ENCODE results near the gene DNAJC15. TPM values are rescaled to one million over a fixed set of nuclear protein-coding genes. Genes with fewer than 3 reads are reported as not detected.

The DNAJC15 gene
- total RNA-seq, 1 experiment from 2014 or later: 10.8 TPM

DNA sequence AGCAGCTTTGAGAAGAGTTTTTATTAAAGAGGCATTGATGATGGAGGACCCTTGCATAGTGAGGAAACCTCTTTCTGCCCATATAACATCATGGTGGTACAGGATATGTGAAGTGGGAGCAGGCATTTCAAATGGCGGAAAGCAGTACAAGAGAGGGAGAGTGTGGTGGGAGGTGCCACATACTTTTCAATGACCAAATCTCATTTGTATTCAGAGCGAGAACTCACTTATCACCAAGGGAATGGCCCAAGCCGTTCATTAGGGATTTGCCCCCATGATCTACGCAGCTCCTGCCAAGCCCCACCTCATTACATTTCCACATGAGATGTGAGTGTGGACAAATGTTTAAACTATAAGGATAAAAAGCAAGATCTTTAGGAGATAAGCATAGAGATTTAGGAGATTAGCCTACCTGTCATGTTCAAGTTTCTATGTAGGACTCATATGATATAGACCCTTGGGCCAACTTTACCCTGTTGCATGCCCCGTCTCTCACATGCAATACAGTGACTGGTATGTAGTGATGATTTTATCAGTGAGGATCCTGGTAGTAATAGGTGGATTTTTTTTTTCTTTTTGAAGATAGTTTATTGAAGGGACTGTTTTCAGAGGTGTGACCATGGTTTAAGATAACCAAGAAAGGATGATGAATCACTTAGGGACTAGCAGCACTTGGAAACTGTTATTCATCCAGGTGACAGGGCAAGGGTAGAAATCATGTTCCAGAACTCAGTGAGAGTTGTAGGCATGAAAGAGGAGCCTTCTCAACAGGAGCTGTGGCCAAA is 38.3 kb downstream of the DNAJC15 start:
- no peaks in the 10 kb centered on the region for H4K20me1 ChIP-seq (ENCODE audit: insufficient read depth)
- CTCF ChIA-PET: no interaction called here
- TF ChIP-seq FOSL1 (IDR thresholded peaks at IDR 0.05; ENCODE audit: low read depth) (peak; percentile 54), EGR1 (IDR thresholded peaks at IDR 0.05; ENCODE audit: low read depth) (no peak), RAD21 (IDR thresholded peaks at IDR 0.05; ENCODE audit: low read depth) (no peak), YY1 (IDR thresholded peaks at IDR 0.05; ENCODE audit: extremely low read depth, insufficient replicate concordance, low read depth, low read length) (no peak), REST (IDR thresholded peaks at IDR 0.05; ENCODE audit: low read depth) (no peak), ATF3 (IDR thresholded peaks at IDR 0.05) (no peak), ZFX (IDR thresholded peaks at IDR 0.05) (no peak), TCF7L2 (IDR thresholded peaks at IDR 0.05; ENCODE audit: borderline replicate concordance, extremely low read depth, insufficient read depth, insufficient read length) (no peak), JUND (IDR thresholded peaks at IDR 0.05) (peak; percentile 60), SRF (IDR thresholded peaks at IDR 0.05; ENCODE audit: low read depth) (no peak), SP1 (IDR thresholded peaks at IDR 0.05; ENCODE audit: low read depth) (peak; percentile 47; the same call in 1 of the 2 replicates), CBX3 (IDR thresholded peaks at IDR 0.05; ENCODE audit: low read depth) (no peak), ELF1 (IDR thresholded peaks at IDR 0.05; ENCODE audit: borderline replicate concordance, low read depth) (no peak)
- H3K9me2 ChIP-seq (ENCODE audit: insufficient read depth): no peaks in the 10 kb centered on the region
- H3K79me2 ChIP-seq (ENCODE audit: insufficient read depth, low read length): peaks cover 8% of the 10 kb centered on the region
- no peaks in the 10 kb centered on the region for H3K27me3 ChIP-seq (ENCODE audit: insufficient read depth, low read length)
- no TSS peak for BruUV-seq (replicated peaks)
- intact Hi-C loops (cut with micrococcal nuclease): no loop called here
- H2AFZ ChIP-seq (ENCODE audit: low read depth, low read length, poor library complexity, severe bottlenecking): no peak overlapping the region
- H3K4me3 ChIP-seq (replicated peaks in 1 of 2; ENCODE audit: low read depth in 1 of 2, low read length in 2 of 2): no peak overlapping the region
- peaks cover 27 to 41% of the 10 kb centered on the region in 2 experiments for H3K4me1 ChIP-seq (ENCODE audit: control insufficient read depth in 1 of 2, insufficient read depth in 2 of 2, low read length in 2 of 2)
- peak overlapping the region; percentile 5; the same call in 1 of the 2 replicates for H3K4me2 ChIP-seq (ENCODE audit: low read length)
- POLR2A ChIA-PET: no interaction called here
- H3K9me3 ChIP-seq (ENCODE audit: control insufficient read depth in 1 of 2, insufficient read depth in 1 of 2, low read depth in 1 of 2, low read length in 2 of 2): no peaks in the 10 kb centered on the region
- no peak for DNase-seq (ENCODE audit: low read depth, low spot score)
- H3K9ac ChIP-seq (ENCODE audit: low read length): no peak overlapping the region
- H3K27ac ChIP-seq (ENCODE audit: low read depth, low read length): no peak overlapping the region; the same call in 1 of the 2 replicates
- RAD21 ChIA-PET (ENCODE audit: low non-redundant PET in 1 of 2, low total read pairs in 2 of 2, uncharacterized antibody in 2 of 2, unreplicated experiment in 2 of 2): no interaction called here
- ATAC-seq: no peak
- H3K36me3 ChIP-seq (ENCODE audit: control insufficient read depth in 1 of 2, insufficient read depth in 2 of 2, low read length in 2 of 2): no peaks in the 10 kb centered on the region

Measured in HCT116 (cell line).